Measurements from ENCODE around the gene BTAF1. TPM values are rescaled to one million over a fixed set of nuclear protein-coding genes. Genes with fewer than 3 reads are reported as not detected.

Gene BTAF1
- total RNA-seq, 1 donor from 2014 or later, result 41.7 TPM

DNA sequence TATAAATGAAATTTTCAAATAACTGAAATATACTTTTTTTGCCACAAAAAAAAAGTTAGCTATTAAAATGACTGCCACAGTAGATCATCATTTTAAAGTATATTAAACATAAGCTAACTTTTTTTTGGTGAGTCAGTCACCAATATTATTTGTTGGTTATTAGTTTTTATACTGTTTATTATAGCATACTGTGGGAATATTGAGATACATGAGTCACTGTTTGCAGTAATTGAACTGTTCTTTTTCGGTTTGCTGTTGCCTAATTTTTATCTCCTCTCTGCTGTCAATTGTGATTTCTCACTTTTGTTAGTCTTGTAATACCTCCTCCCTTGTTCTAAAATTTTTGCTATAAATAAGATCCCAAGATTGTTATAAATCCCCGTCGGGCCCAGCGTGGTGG, 45.7 kb downstream of the BTAF1 start:
- no peaks in the 10 kb centered on the region for H3K27me3 Mint-ChIP-seq (ENCODE audit: low read depth)
- peaks cover 10% of the 10 kb centered on the region for H3K36me3 Mint-ChIP-seq (ENCODE audit: low read depth)
- no peak overlapping the region for H3K4me3 Mint-ChIP-seq
- no peak for DNase-seq (ENCODE audit: low read depth, low spot score)
- no peak overlapping the region for H3K27ac Mint-ChIP-seq (ENCODE audit: unreplicated experiment)
- TF ChIP-seq, protein P1, sequence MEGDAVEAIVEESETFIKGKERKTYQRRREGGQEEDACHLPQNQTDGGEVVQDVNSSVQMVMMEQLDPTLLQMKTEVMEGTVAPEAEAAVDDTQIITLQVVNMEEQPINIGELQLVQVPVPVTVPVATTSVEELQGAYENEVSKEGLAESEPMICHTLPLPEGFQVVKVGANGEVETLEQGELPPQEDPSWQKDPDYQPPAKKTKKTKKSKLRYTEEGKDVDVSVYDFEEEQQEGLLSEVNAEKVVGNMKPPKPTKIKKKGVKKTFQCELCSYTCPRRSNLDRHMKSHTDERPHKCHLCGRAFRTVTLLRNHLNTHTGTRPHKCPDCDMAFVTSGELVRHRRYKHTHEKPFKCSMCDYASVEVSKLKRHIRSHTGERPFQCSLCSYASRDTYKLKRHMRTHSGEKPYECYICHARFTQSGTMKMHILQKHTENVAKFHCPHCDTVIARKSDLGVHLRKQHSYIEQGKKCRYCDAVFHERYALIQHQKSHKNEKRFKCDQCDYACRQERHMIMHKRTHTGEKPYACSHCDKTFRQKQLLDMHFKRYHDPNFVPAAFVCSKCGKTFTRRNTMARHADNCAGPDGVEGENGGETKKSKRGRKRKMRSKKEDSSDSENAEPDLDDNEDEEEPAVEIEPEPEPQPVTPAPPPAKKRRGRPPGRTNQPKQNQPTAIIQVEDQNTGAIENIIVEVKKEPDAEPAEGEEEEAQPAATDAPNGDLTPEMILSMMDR (conservative IDR thresholded peaks at IDR 0.05), result no peak
- no peaks in the 10 kb centered on the region for H3K4me1 Mint-ChIP-seq
- H3K9me3 Mint-ChIP-seq, result no peaks in the 10 kb centered on the region

DNA sequence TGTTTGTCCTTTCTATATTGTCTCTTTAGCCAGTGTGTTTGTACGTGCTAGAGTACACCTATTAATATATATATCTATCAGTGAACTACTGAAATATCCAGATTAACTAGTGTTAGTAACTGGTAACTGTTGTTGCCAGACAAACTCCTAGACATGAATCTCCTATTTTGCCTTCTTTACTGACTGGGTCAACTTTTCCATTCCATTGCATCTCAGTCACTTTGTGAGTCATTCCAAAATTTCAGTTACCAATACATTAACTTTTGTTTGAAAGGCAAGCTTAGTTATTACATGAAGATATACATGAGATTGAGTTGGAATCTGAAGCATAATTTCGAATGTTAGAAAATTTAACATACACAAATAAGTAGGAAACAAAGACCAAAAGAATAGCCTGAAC, 51.4 kb downstream of the BTAF1 start:
- Mint-ChIP-seq H3K4me1 (no peaks in the 10 kb centered on the region), H3K27me3 (ENCODE audit: low read depth) (no peaks in the 10 kb centered on the region), H3K36me3 (ENCODE audit: low read depth) (peaks cover 26% of the 10 kb centered on the region), H3K27ac (ENCODE audit: unreplicated experiment) (no peak overlapping the region), H3K9me3 (peaks cover 3% of the 10 kb centered on the region), H3K4me3 (no peak overlapping the region)
- DNase-seq (ENCODE audit: low read depth, low spot score), result no peak
- TF ChIP-seq, protein P1 (conservative IDR thresholded peaks at IDR 0.05), result no peak

DNA sequence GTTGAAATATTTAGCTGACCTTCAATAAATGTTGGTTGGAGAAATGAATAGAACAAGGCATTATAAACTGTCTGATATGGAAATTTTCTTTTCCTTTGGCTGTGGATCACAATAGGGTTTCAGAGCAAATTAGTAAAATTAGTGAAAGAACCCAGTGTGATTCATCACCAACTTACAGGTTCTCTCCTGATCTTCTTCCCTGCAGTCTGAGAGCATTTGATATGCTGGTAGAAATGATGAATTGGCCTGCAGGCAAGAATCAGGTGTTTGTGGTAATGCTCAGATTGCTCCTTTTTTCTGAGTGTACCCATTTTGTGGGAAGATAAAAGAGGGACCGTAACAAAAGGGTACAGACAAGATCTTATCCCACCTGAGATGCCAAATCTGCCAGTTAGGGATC, 51.9 kb downstream of the BTAF1 start:
- no peak overlapping the region for H3K27ac Mint-ChIP-seq (ENCODE audit: unreplicated experiment)
- DNase-seq (ENCODE audit: low read depth, low spot score), result no peak
- no peak overlapping the region for H3K4me3 Mint-ChIP-seq
- H3K27me3 Mint-ChIP-seq (ENCODE audit: low read depth), result no peaks in the 10 kb centered on the region
- H3K9me3 Mint-ChIP-seq, result peaks cover 3% of the 10 kb centered on the region
- TF ChIP-seq, protein P1 (conservative IDR thresholded peaks at IDR 0.05), result no peak
- H3K4me1 Mint-ChIP-seq, result no peaks in the 10 kb centered on the region
- H3K36me3 Mint-ChIP-seq (ENCODE audit: low read depth), result peaks cover 26% of the 10 kb centered on the region

DNA sequence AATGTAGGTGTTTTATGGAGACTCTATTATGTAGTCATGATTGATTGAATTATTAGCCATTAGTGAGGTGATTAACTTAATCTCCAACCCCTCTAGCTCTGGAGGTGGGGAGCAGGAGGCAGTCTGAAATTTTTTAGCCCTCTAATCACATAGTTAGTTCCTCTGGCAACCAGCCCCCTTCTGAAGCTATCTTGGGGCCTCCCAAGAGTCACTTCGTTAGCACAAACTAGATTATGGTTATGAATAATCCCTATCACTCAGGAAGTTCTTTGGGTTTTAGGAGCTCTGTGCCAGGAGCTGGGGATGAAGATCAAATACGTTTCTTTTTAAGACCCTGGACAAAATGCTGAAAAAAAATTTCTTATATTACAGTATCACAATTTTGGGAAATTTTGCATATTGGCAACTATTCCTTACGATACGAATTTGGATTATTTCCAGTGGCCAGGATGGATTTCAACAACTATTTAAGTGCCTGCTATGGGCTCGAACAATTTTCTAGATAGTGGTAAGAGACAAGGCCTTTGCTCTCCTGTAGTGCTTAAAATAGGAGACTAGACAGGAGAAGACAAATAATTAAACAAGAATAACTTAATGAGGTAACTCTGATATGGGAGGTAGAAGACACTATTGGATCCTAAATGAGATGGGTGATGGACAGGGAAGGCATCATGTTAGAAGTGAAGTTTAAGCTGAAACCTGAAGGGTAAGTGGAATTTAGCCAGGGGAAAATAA, 52.9 kb downstream of the BTAF1 start:
- no peak for DNase-seq (ENCODE audit: low read depth, low spot score)
- Mint-ChIP-seq H3K9me3 (peaks cover 3% of the 10 kb centered on the region), H3K27ac (ENCODE audit: unreplicated experiment) (no peak overlapping the region), H3K4me1 (no peaks in the 10 kb centered on the region), H3K27me3 (ENCODE audit: low read depth) (no peaks in the 10 kb centered on the region), H3K4me3 (no peak overlapping the region), H3K36me3 (ENCODE audit: low read depth) (peaks cover 26% of the 10 kb centered on the region)
- TF ChIP-seq, protein P1 (conservative IDR thresholded peaks at IDR 0.05), result no peak

DNA sequence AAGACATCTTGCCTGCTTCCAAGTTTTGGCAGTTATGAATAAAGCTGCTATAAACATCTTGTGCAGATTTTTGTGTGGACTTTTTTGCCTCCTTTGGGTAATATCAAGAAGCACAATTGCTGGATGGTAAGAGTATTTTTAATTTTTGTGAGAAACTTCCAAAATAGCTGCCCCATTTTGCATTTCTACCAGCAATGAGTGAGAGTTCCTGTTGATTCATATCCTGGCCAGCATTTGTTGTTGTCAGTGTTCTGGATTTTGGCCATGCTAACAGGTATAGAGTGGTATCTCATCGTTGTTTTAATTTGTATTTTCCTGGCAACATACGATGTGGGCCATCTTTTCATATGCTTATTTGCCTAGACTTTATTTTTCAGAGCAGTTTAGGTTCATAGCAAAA, 53.9 kb downstream of the BTAF1 start:
- H3K9me3 Mint-ChIP-seq, result peaks cover 3% of the 10 kb centered on the region
- no peaks in the 10 kb centered on the region for H3K27me3 Mint-ChIP-seq (ENCODE audit: low read depth)
- no peak overlapping the region for H3K27ac Mint-ChIP-seq (ENCODE audit: unreplicated experiment)
- TF ChIP-seq, protein P1 (conservative IDR thresholded peaks at IDR 0.05), result no peak
- H3K36me3 Mint-ChIP-seq (ENCODE audit: low read depth), result peaks cover 26% of the 10 kb centered on the region
- H3K4me1 Mint-ChIP-seq, result no peaks in the 10 kb centered on the region
- no peak for DNase-seq (ENCODE audit: low read depth, low spot score)
- H3K4me3 Mint-ChIP-seq, result no peak overlapping the region

Measured in neural crest cell (in vitro differentiated cells).